Amygdala (tissue), 56 donors: ENCODE measurements around the gene EYS.
A peak's percentile ranks its signal among the peaks of the same experiment; 100 is the strongest.
"Not testable (repeated sequence)": the region's sequence is repeated elsewhere in the genome, so short reads cannot be mapped to it uniquely, and the experiment has no call there.

Experiments used
- DNase-seq, 56 donors: peaks; one replicate each; lab custom pipeline; 2025; lab: John Stamatoyannopoulos, UW

Gene EYS

GRCh38 chr6:63792736-63793464, 1914.1 kb downstream of the EYS start:
- DNase-seq: no peak

GRCh38 chr6:63790334-63790733, 1916.7 kb downstream of the EYS start:
- no peak for DNase-seq

- no peak for DNase-seq
Observed at GRCh38 chr6:63789699-63790098, 1917.3 kb downstream of the EYS start.

- DNase-seq: no peak
Observed at GRCh38 chr6:63788569-63788968, 1918.5 kb downstream of the EYS start.

- DNase-seq: no peak
Observed at GRCh38 chr6:63787021-63787420, 1920.0 kb downstream of the EYS start.

- DNase-seq: no peak
Observed at GRCh38 chr6:63785006-63785405, 1922.0 kb downstream of the EYS start.

- no peak for DNase-seq
Observed at GRCh38 chr6:63783096-63783495, 1923.9 kb downstream of the EYS start.

- DNase-seq: no peak
Observed at GRCh38 chr6:63774961-63775360, 1932.1 kb downstream of the EYS start.

- DNase-seq: no peak
Observed at GRCh38 chr6:63773200-63773599, 1933.8 kb downstream of the EYS start.

- no peak for DNase-seq
Observed at GRCh38 chr6:63765828-63766227, 1941.2 kb downstream of the EYS start.

- DNase-seq: peak in 1 of 56 donors; percentile 65
Observed at GRCh38 chr6:63764318-63764916, 1942.6 kb downstream of the EYS start.

GRCh38 chr6:63760199-63760598, 1946.8 kb downstream of the EYS start:
- DNase-seq: no peak

GRCh38 chr6:63759605-63760105, 1947.4 kb downstream of the EYS start:
- no peak for DNase-seq

- no peak for DNase-seq
Observed at GRCh38 chr6:63757826-63758225, 1949.2 kb downstream of the EYS start.

- not testable (repeated sequence) for DNase-seq
Observed at GRCh38 chr6:63757275-63757674, 1949.8 kb downstream of the EYS start.

GRCh38 chr6:63750400-63750799, 1956.6 kb downstream of the EYS start:
- DNase-seq: no peak

- DNase-seq: no peak
Observed at GRCh38 chr6:63745784-63746183, 1961.2 kb downstream of the EYS start.

- no peak for DNase-seq
Observed at GRCh38 chr6:63744810-63745209, 1962.2 kb downstream of the EYS start.

- DNase-seq: no peak
Observed at GRCh38 chr6:63743691-63744090, 1963.3 kb downstream of the EYS start.

- no peak for DNase-seq
Observed at GRCh38 chr6:63742060-63742459, 1965.0 kb downstream of the EYS start.

- DNase-seq: peak in 1 of 56 donors; percentile 0
Observed at GRCh38 chr6:63740709-63741108, 1966.3 kb downstream of the EYS start.

GRCh38 chr6:63739094-63739687, 1967.8 kb downstream of the EYS start:
- no peak for DNase-seq
